CD4-positive, alpha-beta T cell treated with Interleukin-2 at 100 ng/mL for 4 hours (primary cell): Measurements from ENCODE around the gene CLIC5.

Experiments used
- DNase-seq: peaks from one replicate; pipeline ENCODE4 v3.0.0-alpha.2; 2020; ENCODE audit warnings: low spot score

The CLIC5 gene

GRCh38 chr6:45997875-45998506, 17.7 kb downstream of the CLIC5 start:
- no peak for DNase-seq

GRCh38 chr6:45991189-45991588, 24.5 kb downstream of the CLIC5 start:
- no peak for DNase-seq

GRCh38 chr6:45990162-45990561, 25.5 kb downstream of the CLIC5 start:
- DNase-seq, result no peak

DNA sequence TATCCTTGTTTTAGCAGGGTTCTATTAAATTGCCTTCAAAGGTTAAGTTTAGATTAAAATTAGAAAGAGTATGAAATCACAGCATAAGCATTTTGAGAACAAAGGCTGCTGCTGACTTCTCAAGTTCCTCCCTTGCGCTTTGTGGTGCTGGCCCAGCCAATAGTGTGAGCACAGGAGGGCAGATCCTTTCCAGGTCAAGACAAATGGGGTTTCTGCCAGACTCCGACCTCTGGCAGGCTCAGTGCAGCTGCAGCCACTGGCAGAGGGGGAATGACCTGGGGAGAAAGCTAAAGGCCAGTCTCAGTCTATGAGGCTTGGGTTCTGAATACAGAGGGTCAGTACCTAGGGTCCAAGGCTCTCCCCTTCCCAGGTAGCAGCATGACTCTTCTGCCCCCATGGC, 27.0 kb downstream of the CLIC5 start:
- DNase-seq, result no peak

- DNase-seq, result no peak
These were observed 27.8 kb downstream of the CLIC5 start for GRCh38 chr6:45987856-45988255.

GRCh38 chr6:45986746-45987274, 28.9 kb downstream of the CLIC5 start:
- DNase-seq, result no peak

GRCh38 chr6:45984788-45985425, 30.8 kb downstream of the CLIC5 start:
- no peak for DNase-seq

DNA sequence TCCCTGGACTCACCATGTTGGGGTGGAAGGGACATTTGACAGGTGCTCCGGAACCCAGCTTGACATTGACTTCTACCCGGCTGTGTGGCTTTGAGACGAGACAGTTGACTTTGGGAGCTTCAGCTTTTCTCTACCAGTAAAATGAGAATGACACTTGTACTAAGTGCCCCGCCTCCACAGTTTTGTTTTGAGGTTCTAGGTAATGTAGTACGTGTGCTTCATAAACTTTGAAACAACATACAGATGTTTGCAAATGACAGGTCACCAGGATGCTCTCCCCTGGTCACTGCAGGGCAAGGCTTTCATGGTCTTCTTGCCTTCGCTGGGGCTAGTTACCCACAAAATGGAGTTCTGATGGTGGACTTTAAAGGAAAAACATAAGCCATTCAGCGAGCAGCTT, 31.3 kb downstream of the CLIC5 start:
- no peak for DNase-seq

DNA sequence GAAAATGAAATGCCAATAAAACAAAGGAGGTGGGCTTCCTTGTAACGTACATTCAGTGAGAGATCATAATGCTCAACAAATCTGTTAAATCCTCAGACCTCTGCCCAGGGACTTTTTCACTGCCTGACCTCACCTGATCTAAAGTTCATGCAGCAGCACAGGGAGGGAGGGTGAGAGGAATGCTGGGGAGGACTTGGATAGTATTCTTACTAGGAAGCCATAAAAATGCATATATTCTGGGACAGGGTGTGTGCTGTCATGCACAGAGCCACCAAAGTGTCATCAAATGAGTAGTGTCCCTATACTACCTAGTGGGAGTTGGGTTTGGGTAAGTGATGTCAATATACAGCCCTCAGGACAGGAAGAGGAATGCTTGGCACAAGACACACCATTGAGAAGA, 32.6 kb downstream of the CLIC5 start:
- no peak for DNase-seq

GRCh38 chr6:45982280-45983036, 33.2 kb downstream of the CLIC5 start:
- DNase-seq, result no peak

GRCh38 chr6:45981046-45981445, 34.6 kb downstream of the CLIC5 start:
- DNase-seq, result no peak

DNA sequence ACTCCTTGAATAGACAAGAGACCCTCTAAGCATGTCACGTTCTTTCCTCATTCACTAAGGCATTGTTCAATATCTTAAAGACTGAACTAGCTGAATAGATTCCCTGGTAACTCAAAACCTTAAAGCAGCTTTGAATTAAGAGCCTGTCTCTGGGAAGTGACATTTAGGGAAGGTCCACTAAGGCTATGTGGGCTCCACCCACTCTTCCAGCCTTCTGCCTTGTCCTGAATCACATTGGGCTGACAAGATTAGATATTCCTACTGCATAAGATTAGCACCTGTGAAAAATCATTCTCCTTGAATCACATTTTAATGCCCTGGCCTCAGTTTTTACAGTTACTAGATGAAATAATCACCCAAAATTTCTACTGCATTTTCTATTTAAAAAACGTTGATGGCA, 36.3 kb downstream of the CLIC5 start:
- DNase-seq, result no peak

GRCh38 chr6:45974596-45974995, 41.1 kb downstream of the CLIC5 start:
- no peak for DNase-seq

DNA sequence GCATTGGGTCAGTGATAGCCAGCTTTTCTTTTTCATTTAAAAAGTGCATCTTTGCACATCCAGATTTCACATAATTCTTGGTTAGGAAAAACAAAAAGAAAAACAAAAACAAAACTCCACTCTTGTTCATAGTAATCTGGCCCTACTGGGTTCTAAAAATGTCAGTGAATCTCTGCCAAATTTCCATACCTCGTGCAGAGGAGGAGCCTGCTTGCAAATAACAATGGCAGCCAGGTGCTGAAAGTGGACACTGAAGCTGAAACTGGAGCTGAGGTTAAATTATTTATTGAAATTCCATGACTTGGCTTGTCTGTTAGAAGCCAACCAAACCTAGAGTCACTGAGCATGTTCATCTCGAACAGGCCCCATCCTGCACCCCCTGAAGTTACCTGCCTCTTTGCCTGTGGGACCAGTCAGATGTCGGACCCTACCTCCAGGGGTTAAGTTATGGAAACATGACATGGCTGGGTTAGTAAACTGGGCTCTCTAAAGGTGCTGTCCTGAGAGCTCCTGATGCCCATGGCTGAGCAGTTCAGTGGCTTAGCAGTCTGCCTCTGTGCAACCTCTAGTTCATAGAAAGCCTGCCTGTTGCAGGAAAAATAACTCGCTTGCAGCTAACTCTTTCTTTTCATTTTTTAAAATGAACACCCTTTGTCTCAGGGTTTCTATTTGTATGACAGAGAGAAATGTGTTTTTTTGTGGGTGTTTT, 42.7 kb downstream of the CLIC5 start:
- no peak for DNase-seq

DNA sequence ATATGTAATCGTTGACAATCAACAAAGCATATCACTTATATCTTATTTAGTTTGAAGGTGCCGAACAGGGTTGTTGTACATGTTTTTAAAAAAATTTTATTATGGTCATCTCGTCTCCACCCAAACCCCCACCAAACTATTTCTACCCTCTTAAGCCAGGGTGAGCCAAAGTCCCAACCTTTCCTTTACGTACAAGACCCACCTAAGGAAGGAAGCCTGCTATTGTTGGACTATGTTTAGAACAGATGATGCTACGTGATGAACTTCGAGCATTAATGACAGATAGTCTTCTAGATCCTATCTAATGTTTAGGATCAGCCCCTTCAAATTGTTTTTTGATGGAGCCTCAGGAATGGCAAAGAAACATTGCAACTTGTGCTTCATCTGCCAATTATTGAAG, 44.4 kb downstream of the CLIC5 start:
- no peak for DNase-seq

DNA sequence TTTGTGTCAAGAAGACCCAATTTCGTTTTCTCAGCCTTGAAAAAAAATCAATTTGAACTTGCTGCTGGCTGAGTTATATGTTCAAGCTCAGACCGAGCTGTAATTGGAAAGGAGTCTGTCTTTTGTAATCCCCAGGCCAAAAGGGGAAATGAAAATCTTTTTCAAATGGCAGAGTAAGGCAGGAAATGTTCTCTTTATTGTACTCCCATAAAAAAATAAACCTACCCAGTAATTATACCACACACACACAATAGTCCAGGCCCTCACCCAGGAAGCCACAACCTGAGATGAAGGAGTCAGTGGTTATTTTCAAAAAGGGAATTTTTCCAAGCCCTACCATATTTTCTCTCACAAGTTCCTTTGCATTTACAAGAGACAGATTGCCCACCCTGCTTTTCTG, 45.3 kb downstream of the CLIC5 start:
- DNase-seq, result no peak

GRCh38 chr6:45969883-45970282, 45.8 kb downstream of the CLIC5 start:
- DNase-seq, result no peak

DNA sequence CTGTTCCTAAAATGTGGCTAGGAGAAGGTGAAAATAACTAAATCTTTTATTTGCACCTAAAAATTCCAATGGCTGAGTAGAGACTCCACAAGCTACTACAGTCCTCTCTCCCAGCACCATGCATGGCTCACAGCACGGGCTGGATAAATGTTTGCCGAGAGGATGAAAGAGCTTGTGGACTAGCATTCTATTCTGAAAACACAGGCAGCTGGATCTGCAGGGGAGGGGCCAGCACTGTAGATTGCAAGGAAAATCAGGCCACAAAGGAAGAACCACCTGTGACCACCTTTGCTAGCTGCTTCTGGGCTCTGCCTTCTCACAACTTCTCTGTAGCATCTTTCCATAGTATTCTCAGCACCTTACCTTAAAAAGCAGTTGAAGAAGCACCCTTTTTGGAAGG, 46.6 kb downstream of the CLIC5 start:
- no peak for DNase-seq

DNA sequence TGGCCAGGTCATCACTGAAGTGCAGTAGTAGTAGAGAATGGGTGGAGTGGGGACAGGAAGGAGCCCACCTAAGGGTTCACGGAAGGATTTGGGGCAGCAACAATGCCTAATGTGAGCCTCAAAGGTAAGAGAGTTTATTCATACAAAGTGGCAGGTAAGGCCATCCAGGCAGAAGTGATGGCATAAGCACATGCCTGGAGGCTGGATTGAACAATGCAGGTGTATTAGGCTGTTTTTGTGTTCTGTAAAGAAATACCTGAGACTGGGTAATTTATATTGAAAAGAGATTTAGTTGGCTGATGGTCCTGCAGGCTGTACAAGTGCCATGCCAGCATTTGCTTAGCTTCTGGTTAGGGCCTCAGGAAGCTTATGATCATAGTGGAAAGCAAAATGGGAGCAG, 48.3 kb downstream of the CLIC5 start:
- no peak for DNase-seq

DNA sequence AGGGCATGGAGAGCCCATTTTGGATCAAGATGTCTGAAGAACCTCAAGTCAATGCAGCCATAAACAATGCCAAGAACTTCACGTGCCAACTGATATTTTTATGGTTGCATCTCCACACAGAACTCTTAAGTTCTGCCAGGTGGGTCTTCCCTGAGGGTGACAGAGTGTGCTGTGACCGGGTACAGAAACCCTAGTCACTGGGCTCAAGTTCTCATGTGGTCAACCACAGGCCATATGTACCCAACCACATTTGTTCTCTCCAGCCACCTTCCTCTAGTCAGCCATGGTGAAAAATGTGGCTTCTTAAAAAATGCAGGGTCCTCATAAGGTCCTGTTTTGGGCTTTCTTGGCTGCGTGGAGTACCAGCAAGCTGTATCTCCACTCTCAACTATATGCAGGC, 48.9 kb downstream of the CLIC5 start:
- no peak for DNase-seq

- no peak for DNase-seq
These were observed 49.3 kb downstream of the CLIC5 start for GRCh38 chr6:45966340-45966739.

DNA sequence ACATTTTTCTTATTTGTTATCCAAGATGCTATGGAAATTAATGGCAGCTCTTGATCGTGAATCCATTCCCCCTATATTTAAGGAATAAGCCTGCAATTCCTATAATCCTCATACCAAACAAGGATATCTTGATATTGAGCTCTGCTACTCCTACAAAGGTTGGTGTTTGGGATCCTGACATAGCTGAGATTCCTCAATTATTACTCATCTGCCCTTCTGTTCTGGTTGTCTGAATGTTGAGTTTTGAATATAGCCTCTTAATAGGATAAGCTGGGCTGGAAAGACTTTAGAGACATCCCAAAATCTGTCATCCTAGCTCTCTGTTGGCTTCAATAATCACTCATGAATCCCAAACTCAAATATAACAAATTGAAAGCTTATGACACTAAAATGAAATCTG, 49.9 kb downstream of the CLIC5 start:
- no peak for DNase-seq

DNA sequence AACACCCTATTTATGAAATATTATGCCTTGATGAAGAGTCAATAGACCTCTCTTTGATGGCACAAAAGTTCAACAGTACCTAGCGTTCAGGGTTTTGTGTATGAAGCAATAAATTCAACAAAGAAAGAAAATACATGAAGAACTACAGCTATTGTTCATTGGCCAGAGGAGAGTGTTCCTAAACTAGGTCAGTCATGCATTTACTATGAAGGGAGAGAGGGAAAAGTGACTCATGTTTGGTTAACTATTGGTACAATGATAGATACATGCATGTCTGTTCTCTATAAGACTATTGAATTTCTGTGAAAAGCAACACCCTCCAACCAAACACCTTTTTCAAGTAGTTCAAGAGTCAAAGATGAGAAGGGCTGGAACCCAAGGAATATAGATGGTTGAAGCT, 50.7 kb downstream of the CLIC5 start:
- DNase-seq, result no peak
